ENCODE data around the gene SMAD4.
A peak's percentile ranks its signal among the peaks of the same experiment; 100 is the strongest.
"Not testable (repeated sequence)": the region's sequence is repeated elsewhere in the genome, so short reads cannot be mapped to it uniquely, and the experiment has no call there.

The SMAD4 gene

DNA sequence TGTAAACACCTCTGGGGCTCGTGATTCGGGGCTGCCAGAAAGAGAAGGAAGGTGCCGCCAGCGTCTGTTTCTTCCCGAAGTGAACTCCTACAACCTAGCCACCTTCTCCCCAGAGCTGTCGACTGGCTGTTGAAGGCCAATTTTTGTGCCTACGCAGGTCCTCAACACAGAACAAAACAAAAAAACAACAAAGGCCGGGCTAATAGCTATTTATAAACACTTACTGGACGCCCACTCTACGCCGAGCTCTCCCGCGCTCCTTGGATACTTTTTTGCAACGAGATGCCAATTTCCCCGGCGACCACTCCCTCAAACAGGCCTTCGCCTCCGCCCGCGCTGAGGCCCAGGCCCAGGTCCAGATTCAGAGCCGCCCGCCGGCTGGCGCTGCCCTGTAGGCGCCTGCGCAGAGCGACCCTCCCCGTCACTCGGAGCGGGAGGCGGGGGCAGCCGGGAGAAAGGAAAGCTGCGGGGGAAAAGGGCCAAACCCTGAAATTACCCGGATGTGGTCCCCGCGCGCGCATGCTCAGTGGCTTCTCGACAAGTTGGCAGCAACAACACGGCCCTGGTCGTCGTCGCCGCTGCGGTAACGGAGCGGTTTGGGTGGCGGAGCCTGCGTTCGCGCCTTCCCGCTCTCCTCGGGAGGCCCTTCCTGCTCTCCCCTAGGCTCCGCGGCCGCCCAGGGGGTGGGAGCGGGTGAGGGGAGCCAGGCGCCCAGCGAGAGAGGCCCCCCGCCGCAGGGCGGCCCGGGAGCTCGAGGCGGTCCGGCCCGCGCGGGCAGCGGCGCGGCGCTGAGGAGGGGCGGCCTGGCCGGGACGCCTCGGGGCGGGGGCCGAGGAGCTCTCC, at the start of gene SMAD4:
Gene SMAD4, plus strand, starts transcription at position 520 of the 843 bp plus-strand sequence. CDS start 16,834 bp downstream, outside the sequence.
- peak; percentile 73 for FAIRE-seq

DNA sequence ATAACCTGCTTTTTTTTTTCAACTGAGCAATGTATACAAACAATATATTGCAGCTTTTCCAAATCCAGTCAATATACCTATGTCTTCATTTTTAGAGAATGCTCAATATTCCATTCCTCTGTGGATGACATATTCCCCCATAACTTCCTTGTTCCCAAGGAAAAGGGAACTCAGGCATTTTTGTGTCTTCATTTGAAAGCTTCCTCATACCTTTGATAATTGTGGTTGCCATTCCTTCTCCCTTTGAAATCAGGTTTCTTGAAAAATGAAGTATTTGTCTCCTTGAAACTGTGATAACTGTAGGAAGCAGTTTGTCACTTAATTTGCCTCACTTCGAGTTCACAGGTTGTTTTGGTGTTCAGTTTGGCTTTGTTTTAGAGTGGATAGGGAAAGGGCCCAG, 48.6 kb upstream of the SMAD4 start:
- FAIRE-seq = no peak

DNA sequence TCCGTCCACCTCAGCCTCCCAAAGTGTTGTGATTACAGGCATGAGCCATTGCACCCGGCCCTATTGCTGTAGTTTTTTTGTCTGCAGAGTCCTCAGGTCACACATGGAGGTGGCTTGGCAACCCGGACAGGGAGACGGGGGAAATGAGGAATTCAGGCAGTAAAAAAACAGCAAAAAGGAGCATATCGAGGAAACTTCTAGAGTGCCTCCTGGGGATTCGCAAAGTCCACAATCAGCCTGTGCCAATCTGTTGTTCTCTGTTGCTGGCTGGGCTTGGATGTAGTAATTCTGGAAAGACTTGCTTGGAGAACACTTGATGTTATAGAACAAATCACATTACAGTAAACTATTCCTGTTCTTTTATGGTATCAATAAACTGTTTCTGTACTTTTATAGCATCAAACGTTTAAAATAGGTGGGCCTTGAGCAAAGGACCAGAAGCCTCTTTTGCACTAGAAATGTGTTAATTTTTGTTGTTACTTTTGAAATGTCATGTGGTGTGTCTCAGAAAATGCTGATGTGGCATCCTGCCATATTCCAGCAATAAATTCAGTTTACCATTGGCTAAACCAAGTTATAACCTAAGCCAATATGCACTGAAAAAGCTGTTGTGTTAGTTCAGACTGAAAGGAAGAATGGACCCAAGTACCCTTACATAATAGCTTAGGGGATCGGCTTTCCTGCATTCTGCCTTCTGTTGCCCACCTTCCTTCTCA, 47.8 kb upstream of the SMAD4 start:
- no peak for FAIRE-seq

DNA sequence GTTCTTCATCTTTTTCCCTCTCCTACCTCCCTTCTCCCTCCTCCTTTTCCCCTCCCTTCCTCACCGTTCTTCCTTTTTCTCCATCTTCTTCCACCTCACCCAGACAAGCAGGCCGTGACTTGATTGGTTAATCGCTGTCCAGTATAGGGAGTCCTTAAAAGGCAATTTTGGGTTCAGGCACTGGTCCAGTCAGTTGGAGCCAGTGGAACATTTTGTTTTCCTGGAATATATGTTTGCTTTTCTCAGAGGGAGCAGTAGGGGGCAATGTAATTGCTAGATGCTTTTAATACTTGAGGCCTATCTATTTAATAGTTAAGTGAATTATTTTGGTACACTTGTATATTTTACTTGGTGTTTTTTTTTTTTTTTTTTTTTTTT, 47.2 kb upstream of the SMAD4 start:
- no peak for FAIRE-seq

- FAIRE-seq = no peak
Measured at GRCh38 chr18:50986360-50987087, 43.5 kb upstream of the SMAD4 start.

DNA sequence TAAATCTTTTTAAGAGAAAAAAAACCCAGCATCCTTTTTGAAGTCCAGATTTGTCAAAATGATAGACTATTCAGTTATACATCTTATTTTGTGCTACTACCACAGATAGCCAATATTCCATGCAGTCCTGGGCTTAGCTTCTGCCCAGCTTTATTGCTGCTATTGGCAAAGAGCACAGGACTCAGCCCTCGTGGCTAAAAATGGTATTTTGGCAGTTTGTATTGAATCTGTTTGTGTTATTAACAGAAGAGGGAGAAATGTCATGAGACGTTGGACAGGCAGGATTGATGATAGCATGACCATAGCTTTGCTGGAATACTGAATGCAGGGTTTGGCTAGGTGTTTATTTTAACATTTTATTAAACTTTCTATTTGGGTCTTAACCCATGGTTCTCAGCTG, 42.8 kb upstream of the SMAD4 start:
- no peak for FAIRE-seq

DNA sequence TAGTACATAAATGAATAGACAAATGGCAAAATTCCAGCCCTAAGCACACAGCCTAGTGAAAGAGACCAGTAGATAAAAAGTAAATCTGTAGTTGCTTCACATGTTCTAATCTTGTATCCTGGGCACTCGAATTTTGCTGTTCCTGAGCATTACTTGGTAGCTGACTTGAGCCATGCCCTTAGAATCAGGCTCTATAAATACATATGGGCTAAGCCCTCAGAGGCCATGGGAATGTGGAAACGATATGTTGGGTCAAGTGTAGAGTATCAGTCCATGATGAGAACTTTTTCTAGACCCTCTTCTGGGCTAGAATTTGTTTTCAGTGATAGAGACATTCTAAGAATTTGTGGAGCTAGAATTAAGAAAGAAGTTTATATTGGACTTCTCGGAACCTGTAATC, 40.3 kb upstream of the SMAD4 start:
- FAIRE-seq = no peak

DNA sequence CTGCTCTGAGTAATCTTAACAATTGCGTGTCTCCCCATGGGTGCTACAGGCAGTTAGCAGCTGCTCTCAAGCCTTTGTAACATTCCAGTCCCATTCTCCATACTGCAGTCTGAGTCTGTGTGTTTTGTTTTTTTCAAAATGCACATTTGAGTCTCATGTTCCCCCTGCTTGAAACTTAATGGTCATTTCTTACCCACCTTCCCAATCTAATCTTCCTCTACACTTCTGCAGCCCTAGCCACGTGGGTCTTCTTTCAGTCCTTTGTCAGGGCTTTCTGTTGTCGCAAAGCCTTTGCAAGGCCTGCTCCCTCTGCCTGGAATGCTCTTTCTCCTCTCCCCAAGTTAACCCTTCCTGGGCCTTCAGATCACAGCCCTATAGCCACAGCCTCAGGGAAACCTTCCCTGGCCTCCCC, 37.7 kb upstream of the SMAD4 start:
- FAIRE-seq = no peak

GRCh38 chr18:50994031-50994430, 36.0 kb upstream of the SMAD4 start:
- FAIRE-seq = no peak

- FAIRE-seq = not testable (repeated sequence)
Measured at GRCh38 chr18:51003174-51003573, 26.8 kb upstream of the SMAD4 start.

DNA sequence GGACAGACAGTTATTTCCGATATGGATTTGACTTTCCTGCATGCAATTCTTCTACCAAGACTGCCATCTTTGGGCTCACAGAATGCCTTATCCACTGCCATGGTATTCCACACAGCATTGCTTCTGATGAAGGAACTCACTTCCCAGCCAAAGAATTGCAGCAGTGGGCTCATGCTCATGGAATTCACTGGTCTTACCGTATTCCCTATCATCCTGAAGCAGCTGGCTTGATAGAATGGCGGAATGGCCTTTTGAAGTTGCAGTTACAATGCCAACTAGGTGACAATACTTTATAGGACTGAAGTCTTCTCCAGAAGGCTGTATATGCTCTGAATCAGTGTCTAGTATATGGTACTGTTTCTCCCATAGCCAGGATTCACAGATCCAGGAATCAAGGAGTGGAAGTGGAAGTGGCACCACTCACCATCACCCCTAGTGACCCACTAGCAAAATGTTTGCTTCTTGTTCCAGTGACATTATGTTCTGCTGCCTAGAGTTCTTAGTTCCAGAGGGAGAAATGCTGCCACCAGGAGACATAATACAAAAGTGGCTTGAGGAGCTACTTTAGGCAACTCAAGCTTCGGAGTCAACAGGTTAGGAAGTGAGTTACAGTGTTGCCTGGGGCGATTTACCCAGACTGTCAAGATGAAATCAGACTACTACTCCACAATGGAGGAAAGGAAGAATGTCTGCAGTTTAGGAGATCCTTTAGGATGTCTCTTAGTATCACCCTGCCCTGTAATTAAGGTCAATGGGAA, 23.8 kb upstream of the SMAD4 start:
- no peak for FAIRE-seq

GRCh38 chr18:51006948-51007789, 22.8 kb upstream of the SMAD4 start:
- FAIRE-seq = no peak

- no peak for FAIRE-seq
Measured at GRCh38 chr18:51007790-51008139, 22.2 kb upstream of the SMAD4 start.

GRCh38 chr18:51009072-51009471, 20.9 kb upstream of the SMAD4 start:
- FAIRE-seq = no peak

GRCh38 chr18:51010218-51010617, 19.8 kb upstream of the SMAD4 start:
- no peak for FAIRE-seq

GRCh38 chr18:51011709-51012108, 18.3 kb upstream of the SMAD4 start:
- no peak for FAIRE-seq

DNA sequence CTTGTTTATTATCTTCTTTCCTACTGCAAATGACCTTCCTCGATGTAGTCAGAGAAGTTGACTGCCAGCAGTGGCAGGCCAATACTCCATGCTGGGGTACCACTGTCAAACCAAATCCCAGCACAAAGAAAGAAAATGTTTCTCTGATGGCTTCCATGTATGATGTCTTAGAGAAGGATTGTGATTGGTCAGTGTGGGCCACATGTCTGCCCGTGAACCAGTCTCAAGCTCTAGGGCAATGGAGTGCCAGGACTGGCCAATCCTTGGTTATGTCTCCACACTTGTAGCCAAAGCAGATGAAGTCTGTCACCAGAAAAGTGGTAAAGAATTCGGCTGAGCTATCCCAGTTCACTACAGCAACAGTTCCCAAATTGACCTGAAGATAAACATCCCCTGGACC, 17.6 kb upstream of the SMAD4 start:
- no peak for FAIRE-seq

DNA sequence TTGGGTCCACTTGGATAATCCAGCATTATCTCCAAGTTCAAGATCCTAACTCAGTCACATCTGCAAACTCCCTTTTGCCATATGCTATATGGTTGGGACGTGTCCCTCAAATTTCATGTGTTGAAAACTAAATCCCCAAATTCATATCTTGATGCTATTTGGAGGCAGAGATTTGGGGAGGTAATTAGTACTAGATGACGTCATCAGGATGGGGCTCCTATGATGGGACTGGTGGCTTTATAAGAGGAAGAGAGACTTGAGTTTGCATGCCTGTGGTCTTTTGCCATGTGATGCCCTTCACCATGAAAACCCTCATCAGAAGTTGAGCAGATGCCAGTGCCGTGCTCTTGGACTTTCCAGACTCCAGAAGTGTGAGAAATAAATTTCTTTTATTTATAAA, 16.8 kb upstream of the SMAD4 start:
- no peak for FAIRE-seq

GRCh38 chr18:51017140-51017879, 12.7 kb upstream of the SMAD4 start:
- FAIRE-seq = no peak

DNA sequence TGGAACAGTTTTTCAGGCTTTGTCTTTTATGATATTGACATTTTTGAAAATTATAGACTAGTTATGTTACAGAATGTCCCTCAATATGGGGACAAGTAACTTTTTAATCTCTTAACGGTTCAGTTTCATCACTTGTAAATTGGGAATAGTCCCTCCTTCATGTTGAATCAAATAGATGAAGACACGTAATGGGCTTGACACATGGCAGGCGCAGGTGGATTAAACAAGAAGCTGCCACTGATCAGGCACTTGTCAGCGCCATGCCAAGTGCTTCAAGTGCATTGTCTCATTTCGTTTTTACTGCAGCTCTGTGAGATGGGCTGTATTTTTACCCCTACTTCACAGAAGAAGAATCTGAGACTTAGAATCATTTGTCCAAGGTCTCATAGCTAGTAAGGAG, 9.5 kb upstream of the SMAD4 start:
- no peak for FAIRE-seq

DNA sequence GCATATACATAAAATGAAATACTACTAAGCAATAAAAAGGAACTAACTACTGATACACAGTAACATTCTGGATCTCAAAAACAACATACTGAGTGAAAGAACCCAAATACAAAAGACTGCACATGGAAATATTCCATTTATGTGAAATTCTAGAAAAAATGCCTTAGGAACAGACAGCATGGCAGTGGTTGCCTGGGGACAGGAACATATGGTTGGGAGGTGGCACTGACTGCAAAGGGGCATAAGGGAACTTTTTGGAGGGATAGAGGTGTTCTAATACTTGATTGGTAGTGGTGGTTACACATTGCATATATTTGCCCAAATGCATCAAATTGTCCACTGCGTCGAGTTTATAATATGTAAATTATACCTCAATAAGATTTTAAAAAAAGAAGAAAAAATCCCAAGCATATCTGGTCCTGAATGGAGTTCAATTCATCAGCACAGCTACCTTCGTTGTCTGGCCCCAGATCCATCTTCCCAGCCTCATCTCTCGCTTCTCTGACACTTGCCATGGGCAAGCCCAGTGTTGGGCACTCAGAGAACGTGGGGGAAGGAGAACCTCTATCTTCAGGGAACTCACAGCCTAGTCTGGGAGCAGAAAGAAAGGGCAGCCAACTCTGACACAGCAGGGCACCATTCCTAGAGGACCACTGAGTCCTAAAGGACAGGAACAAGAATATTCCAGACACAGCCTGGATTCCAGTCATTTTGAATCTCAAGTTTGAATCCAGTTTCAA, 8.6 kb upstream of the SMAD4 start:
- FAIRE-seq = no peak

Measured in G401.6 (cell line).